Measurements from ENCODE around the gene RELL2.

DNA sequence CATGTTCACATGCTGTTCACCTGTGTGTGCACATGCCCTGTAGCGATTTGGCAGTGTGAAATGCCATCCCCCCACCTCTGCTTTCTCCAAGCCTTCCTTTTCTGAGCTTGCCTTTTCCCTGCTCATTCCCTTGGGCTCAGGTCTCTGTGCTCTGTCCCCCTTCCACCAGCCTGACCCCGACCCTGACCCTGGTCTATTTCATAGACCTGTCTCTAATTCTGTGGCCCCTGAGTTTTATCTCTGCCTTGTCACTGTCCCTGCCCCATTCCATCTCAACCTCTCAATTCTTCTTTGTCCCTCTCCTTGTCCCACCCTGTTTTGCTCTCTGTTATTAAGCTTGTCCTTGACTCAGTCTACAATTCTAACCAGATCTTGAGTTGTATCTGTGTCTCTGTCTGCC lies 44.5 kb downstream of the RELL2 start:
- TF ChIP-seq, protein P1, sequence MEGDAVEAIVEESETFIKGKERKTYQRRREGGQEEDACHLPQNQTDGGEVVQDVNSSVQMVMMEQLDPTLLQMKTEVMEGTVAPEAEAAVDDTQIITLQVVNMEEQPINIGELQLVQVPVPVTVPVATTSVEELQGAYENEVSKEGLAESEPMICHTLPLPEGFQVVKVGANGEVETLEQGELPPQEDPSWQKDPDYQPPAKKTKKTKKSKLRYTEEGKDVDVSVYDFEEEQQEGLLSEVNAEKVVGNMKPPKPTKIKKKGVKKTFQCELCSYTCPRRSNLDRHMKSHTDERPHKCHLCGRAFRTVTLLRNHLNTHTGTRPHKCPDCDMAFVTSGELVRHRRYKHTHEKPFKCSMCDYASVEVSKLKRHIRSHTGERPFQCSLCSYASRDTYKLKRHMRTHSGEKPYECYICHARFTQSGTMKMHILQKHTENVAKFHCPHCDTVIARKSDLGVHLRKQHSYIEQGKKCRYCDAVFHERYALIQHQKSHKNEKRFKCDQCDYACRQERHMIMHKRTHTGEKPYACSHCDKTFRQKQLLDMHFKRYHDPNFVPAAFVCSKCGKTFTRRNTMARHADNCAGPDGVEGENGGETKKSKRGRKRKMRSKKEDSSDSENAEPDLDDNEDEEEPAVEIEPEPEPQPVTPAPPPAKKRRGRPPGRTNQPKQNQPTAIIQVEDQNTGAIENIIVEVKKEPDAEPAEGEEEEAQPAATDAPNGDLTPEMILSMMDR (conservative IDR thresholded peaks at IDR 0.05) = no peak
- TF ChIP-seq EZH2 (IDR thresholded peaks at IDR 0.05; ENCODE audit: low read depth) = no peak

Data from PC-9 (cell line).